DMS153 treated with DMSO at 0.1 percent for 48 hours (cell line): ENCODE results near the gene KANTR.

Experiments
- DNase-seq: peaks from one replicate; lab custom pipeline; 2025; ENCODE audit not compliant: unreplicated experiment; lab: John Stamatoyannopoulos, UW

Gene KANTR

DNA sequence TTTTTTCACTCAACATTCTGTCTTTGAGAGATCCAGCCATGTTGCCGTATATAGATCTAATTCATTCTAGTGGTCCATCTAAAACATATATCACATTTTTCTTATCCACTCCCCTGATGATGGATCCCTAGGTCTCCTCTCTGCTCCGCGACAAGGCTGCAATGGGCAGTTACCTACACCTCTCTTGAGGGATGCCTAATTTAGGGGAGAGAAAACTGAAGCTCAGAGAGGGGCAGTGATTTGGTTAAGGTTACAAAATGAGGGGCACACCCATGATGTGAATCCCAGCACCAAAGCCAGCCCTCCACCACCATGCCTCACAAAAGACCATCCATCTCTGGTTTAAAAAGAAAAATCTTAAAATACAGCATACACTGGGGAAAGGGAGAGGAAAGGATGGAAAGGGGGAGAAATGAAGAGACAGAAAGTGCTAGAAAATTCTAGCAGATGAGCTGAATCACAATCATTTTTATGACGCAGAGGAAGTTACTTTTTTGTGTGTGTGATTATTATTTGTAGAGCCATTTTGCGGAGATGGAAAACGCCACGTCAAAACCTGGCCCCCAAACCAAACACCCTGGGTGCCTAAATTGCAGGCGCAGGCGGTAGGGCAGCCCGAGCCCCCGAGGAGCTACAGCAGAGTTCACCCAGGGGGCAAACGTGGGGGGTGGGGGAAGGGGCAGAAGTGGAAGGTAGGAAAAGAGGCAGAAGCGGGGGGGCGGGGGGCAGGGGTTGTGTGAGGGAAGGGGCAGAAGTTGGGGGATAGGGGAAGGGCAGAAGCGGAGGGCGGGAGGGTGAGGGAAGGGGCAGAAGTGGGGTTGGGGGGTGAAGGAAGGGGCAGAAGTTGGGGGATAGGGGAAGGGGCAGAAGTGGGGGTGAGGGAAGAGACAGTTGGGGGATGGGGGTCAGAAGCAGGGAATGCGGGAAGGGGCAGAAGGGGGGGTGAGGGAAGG lies 13.0 kb upstream of the KANTR start:
- no peak for DNase-seq

GRCh38 chrX:53081925-53082772 lies 11.8 kb upstream of the KANTR start, which contains the start of gene TSPYL2:
Gene TSPYL2, plus strand, starts transcription at chrX:53082367. Its CDS starts 132 bp downstream, at chrX:53082499.
- peak; percentile 88 for DNase-seq

DNA sequence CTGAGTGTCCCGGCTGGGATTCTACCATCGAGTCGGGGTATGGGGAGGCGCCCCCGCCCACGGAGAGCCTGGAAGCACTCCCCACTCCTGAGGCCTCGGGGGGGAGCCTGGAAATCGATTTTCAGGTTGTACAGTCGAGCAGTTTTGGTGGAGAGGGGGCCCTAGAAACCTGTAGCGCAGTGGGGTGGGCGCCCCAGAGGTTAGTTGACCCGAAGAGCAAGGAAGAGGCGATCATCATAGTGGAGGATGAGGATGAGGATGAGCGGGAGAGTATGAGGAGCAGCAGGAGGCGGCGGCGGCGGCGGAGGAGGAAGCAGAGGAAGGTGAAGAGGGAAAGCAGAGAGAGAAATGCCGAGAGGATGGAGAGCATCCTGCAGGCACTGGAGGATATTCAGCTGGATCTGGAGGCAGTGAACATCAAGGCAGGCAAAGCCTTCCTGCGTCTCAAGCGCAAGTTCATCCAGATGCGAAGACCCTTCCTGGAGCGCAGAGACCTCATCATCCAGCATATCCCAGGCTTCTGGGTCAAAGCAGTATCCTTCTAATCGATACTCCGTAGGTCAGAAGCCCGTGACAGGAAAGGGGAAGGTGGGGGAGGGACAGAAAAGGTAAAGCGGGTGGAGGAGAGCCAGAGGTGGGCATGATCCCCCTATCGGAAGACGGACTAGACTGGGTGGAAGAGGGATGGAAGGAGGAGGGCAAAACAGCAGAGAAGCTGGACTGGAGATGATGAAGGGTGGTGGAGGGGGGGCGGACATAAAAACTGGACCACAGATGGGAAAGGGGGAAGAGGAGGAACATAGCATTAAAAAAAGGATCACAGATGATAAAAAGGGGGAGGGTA lies 10.9 kb upstream of the KANTR start:
- DNase-seq = no peak

DNA sequence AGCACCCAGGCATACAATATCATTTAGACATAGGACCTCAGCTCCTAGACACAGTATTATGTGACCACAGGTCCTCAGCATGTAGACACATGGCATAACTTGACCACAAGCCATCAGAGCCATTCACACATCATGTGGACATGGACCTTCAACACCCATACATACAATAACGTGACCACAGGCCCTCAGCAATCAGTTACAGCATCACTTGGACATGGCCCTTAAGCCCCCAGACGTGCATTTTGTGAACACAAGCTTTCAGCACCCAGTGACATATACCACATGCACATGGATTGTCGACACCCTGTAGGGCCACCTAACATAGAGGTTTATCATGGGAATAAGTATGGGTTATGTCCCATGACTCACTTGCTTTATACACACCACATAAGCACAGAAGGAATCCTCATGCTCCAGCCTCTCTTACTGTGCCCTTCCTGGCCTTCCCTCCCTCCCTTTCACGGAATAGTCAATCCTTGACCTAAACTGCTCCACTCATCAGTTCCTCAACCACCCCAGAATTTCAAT lies 9.8 kb upstream of the KANTR start:
- DNase-seq = no peak

DNA sequence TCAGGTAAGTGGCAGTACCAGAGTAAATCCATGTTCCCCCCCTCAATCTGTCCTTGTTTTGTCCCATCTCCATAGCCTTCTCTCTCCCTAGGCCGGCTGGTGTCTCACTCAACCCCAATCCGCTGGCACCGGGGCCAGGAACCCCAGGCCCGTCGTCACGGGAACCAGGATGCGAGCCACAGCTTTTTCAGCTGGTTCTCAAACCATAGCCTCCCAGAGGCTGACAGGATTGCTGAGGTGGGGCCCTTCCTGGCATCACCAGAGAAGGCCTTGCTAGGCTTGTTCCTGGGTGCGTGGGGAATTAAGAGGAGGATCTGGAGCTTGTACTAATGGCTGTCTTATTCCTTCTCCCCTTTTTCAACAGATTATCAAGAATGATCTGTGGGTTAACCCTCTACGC lies 9.1 kb upstream of the KANTR start:
- DNase-seq = no peak

- no peak for DNase-seq
Measured at GRCh38 chrX:53085661-53086229, 8.2 kb upstream of the KANTR start.

DNA sequence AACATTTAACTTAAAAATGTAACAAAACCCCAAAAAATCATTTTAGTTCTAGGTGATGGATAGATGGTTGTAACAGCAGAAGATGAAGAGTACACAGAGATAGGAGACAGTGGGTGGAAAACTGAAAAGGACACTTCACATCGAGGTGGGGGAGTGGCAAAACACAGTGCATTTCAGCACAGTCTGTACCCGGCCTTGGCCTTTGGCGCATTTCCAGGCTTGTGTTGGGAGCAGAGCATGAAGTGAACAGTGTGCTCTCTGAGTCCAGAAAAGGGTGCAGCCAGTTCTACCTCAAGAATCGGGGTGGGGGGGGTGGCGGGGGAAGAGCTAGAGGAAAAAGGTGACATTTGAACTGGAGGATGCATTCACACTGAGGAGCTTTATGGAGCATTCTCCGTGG lies 7.5 kb upstream of the KANTR start:
- no peak for DNase-seq

DNA sequence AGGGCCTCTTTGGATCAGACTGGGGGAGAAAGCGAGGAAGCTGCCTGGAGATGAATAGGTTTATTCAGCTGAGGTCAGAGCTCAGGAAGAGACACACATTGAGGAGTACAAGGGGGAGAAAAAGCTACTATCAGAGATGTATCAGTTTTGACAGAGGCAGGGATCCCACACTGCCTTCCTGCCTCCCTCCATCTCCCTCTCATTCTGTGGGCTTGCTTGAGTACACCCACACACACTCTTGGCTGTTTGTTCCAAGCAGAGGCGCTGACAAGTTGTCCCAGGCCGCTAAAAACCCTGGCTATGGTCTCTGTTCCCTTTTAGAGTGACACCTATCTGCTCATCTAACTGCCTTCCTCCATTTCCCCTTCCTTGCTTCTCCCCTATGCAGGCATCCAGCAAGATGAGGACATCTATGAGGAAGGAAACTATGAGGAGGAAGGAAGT lies 6.5 kb upstream of the KANTR start:
- no peak for DNase-seq

DNA sequence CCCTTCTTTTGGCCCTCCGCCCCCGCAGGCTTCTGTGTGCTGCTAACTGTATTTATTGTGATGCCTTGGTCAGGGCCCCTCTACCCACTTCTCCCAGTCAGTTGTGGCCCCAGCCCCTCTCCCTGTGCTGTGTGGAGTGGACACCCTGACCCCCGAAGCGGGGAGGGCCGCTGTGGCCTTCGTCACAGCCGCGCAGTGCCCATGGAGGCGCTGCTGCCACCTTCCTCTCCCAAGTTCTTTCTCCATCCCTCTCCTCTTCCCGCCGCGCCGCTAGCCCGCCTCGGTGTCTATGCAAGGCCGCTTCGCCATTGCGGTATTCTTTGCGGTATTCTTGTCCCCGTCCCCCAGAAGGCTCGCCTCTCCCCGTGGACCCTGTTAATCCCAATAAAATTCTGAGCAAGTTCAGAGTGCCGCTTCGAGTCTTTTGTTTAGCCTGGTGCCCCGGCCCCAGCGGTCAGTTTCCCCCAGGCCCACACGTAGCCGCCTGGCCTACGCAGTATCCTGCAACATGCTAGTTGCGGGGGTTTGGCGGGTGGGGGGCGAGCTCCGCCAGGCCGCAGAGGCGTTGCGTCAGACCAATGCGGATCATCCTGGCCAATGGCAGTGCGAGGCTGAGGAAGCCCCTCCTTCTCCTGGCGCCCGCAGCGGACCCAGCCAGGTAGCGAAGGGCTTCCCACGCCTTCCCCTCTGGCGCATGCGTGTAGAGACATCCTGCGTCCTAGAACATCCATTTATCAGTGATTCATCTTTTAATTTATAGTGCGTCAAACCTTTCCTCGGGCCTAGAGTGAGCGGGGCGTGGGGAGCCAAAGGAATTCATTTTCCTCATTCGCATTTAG lies 5.6 kb upstream of the KANTR start:
- peak; percentile 16 for DNase-seq

GRCh38 chrX:53089224-53089842 lies 4.6 kb upstream of the KANTR start:
- DNase-seq = peak; percentile 44

- no peak for DNase-seq
Measured at GRCh38 chrX:53089925-53090324, 4.0 kb upstream of the KANTR start.

DNA sequence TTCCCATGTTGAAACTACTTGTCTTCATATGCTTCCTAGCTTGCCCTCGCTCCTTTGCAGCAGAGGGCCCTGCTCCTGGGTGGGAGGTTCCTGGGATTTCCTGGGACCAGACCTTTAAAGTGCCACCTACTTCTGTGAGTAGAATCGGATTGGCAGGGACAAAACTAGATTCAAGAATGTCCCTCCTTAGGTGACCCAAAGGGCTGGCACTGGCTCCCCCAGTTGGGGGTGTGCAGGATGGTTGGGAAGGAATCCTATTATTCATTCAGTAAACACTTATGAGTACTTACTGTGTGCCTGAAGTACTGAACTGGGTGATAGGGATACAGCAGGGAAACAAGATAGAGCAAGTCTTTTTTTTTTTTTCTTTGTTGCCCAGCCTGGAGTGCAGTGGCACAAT lies 2.6 kb upstream of the KANTR start:
- DNase-seq = no peak

DNA sequence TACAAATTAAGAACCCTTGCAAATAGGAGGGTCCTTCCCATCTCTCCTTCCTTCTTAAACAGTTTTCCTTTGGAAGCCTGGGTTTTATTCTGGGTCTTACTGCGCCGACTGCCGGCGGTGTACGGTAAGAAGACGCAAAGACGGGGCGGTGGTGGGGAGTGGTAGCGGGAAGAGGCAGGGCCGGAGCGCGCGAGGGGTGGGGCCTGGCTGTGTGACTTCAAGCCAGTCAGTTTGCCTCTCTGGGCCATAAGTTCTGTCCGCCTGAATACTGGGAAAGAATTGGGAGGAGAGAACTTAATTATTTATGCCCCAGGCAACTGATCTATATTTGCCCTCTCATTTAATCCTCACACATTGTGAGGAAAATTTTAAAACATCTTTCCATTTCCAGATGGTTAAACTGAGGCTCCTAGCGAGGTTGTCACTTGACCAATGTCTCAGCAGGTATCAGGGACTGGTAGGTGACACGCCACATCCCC lies 726 bp upstream of the KANTR start:
- peak; percentile 24 for DNase-seq

- no peak for DNase-seq
Measured at GRCh38 chrX:53094582-53094905, 602 bp downstream of the KANTR start.

- no peak for DNase-seq
Measured at GRCh38 chrX:53095796-53096195, 1.9 kb downstream of the KANTR start.

DNA sequence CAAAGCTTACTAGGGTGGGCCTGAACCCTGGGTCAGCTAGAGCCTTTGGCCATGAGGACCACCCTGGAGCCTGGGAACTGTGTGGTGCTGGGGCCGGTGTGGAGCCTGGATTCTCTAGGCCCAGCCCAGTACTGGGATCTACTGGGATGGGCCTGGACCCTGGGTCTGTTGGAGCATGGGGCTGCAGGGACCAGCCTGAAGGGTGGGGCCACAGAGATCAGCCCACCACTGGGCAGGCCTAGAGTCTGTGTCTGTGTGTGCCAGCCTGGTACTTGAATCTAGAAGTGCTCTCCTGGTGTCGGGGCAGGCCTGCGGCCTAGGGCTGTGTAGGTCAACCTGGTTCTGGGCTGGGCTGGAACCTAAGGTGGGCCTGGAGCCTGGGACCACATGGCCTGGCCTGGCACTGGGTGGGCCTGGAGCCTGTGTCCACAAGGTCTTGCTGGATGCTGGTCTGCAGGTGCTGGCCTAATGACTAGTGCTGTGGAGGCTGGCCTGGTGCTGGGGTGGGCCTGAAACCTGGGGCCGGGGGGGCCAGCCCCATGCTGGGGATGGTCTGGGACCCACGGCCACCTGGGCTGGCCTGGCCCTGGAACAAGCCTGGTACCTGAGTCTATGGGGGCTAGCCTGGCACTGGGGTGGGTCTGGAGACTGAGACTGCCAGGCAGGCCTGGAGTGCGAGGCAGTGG lies 21.1 kb downstream of the KANTR start:
- no peak for DNase-seq

DNA sequence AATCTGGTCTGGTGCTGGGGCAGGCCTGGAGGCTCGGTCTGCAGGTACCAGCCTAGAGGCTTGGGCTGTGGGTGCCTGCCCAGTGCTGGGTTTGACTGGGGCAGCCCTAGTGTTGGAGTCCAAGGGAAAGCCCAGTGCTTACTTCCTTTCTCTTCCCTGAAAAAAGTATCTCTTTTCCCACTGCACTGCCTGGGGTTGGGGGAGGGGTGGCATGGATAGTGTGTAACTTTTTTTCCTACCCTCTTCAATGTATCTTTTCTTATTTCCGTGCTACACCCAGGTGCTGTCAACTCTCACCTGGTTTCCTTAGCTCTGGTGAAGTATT lies 21.6 kb downstream of the KANTR start:
- no peak for DNase-seq

GRCh38 chrX:53116101-53116500 lies 22.2 kb downstream of the KANTR start:
- no peak for DNase-seq

DNA sequence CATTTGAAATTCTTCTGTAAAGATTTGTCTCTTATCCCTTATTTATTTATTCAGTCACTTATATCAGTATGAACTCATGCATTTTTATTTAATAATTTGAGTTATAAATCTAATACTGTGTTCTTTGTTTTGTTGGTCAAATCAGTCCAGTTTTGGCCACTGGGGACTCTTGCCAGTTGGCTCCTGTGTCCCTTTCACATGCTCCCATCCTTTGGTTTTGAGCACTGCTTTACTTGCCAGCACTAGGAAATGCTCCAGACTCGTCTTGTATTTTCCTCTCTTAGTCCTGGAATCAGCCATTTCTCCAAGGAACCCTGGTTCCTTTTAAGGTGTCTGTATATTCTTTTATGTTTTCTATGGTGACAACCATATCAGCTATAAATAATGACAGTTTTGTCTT lies 28.1 kb downstream of the KANTR start:
- DNase-seq = no peak
